PC-3 (cell line): ENCODE results near the gene UBE4B. TPM values are rescaled to one million over a fixed set of nuclear protein-coding genes. Genes with fewer than 3 reads are reported as not detected.

ENCODE experiments used
- ATAC-seq: fragments of 200-7000 bp; cut with Tn5 transposase; 2 replicates; pipeline ENCODE4 v1.9.1; 2020; ENCODE audit warnings: mild to moderate bottlenecking, moderate library complexity
- BruUV-seq: library from RNA; stranded (reverse); fragments of 400-500 nt; replicated peaks from 2 replicates; lab custom pipeline; 2021; lab: Mats Ljungman, UMichigan
- CTCF ChIA-PET: fragments of 300-600 bp; sonication (Branson Sonifier 250); formaldehyde crosslinking; loops from one replicate; lab custom pipeline; 2022; ENCODE audit warnings: antibody characterized with exemption; lab: Charles Lee
- POLR2A ChIA-PET: fragments of 300-600 bp; sonication (Branson Sonifier 250); formaldehyde crosslinking; loops from one replicate; lab custom pipeline; 2022; ENCODE audit warnings: antibody characterized with exemption; ENCODE audit not compliant: unreplicated experiment; lab: Charles Lee
- DNase-seq: peaks from one replicate; pipeline ENCODE4 v3.0.0-alpha.2; 2015
- H2AFZ ChIP-seq: fragments of 300-600 bp; sonication (generic); 2 replicates; pipeline ENCODE4 v1.6.0; 2016; ENCODE audit warnings: antibody characterized with exemption, low read length
- H3F3A ChIP-seq: fragments of 300-600 bp; sonication (generic); one replicate; pipeline ENCODE4 v1.6.0; 2017; ENCODE audit warnings: antibody characterized with exemption, low read length, control low read depth, mild to moderate bottlenecking; ENCODE audit not compliant: unreplicated experiment
- H3K27ac ChIP-seq: fragments of 300-600 bp; sonication (generic); 2 replicates; pipeline ENCODE4 v1.5.1; 2016; ENCODE audit warnings: mild to moderate bottlenecking, low read length
- H3K27me3 ChIP-seq: fragments of 300-600 bp; sonication (generic); 2 replicates; pipeline ENCODE4 v1.6.1; 2016; ENCODE audit warnings: low read length, mixed read lengths
- H3K36me3 ChIP-seq: fragments of 300-600 bp; sonication (generic); 2 replicates; pipeline ENCODE4 v1.6.1; 2016; ENCODE audit warnings: low read depth, mixed run types, low read length, mixed read lengths
- H3K4me1 ChIP-seq: fragments of 300-600 bp; sonication (generic); 2 replicates; pipeline ENCODE4 v1.5.1; 2016; ENCODE audit warnings: low read length; ENCODE audit not compliant: insufficient read depth
- H3K4me2 ChIP-seq: fragments of 300-600 bp; sonication (generic); 2 replicates; pipeline ENCODE4 v1.6.0; 2016; ENCODE audit warnings: low read length
- H3K4me3 ChIP-seq: fragments of 300-600 bp; sonication (generic); 2 replicates; pipeline ENCODE4 v1.5.1; 2016; ENCODE audit warnings: mild to moderate bottlenecking, low read length, mixed read lengths
- H3K79me2 ChIP-seq: fragments of 300-600 bp; sonication (generic); 2 replicates; pipeline ENCODE4 v1.6.1; 2017; ENCODE audit warnings: low read length, mixed read lengths
- H3K9ac ChIP-seq: fragments of 300-600 bp; sonication (generic); 2 replicates; pipeline ENCODE4 v1.6.0; 2016; ENCODE audit warnings: mild to moderate bottlenecking, low read length
- H3K9me2 ChIP-seq: fragments of 300-600 bp; sonication (generic); replicated peaks from 2 replicates; pipeline ENCODE4 v1.6.1; 2016; ENCODE audit warnings: mixed run types, low read length, mixed read lengths
- H3K9me3 ChIP-seq: fragments of 300-600 bp; sonication (generic); 2 replicates; pipeline ENCODE4 v1.6.1; 2016; ENCODE audit warnings: low read length, mixed read lengths
- H4K20me1 ChIP-seq: fragments of 300-600 bp; sonication (generic); 2 replicates; pipeline ENCODE4 v1.6.1; 2016; ENCODE audit warnings: low read length, mixed read lengths
- EZH2 ChIP-seq: fragments of 300-600 bp; sonication (generic); IDR thresholded peaks from one replicate; pipeline ENCODE4 v1.6.1; 2017; ENCODE audit warnings: antibody characterized with exemption, mild to moderate bottlenecking, low read length; ENCODE audit not compliant: unreplicated experiment
- EZH2phosphoT487 ChIP-seq: fragments of 300-600 bp; sonication (generic); IDR thresholded peaks from 2 replicates; pipeline ENCODE4 v1.6.1; 2018; ENCODE audit warnings: mild to moderate bottlenecking, antibody characterized with exemption, low read length, borderline replicate concordance
- intact Hi-C: fragments of 100-400 bp; cut with micrococcal nuclease; formaldehyde crosslinking; loops from 2 replicates; pipeline ENCODE4 v1.9.0; 2023
- microRNA-seq: library from miRNA; unstranded; fragments of <30 nt; microRNA quantifications from one replicate; pipeline ENCODE4 v1.1.0, GENCODE V29; 2020; ENCODE audit not compliant: unreplicated experiment
- total RNA-seq: library from RNA; depleted of rRNA; stranded (reverse); fragments of >200 nt; gene quantifications from 2 replicates; pipeline ENCODE4 v1.2.3, GENCODE V29; 2014; rRNA removed
- TF ChIP-seq, protein P1 (sequence below): fragments of 300-600 bp; sonication (generic); conservative IDR thresholded peaks from 2 replicates; pipeline ENCODE4 v1.5.1; 2017; ENCODE audit warnings: antibody characterized with exemption, low read depth, mild to moderate bottlenecking, low read length

UBE4B gene
- total RNA-seq, 1 experiment from 2014 or later, result 37.9 TPM

DNA sequence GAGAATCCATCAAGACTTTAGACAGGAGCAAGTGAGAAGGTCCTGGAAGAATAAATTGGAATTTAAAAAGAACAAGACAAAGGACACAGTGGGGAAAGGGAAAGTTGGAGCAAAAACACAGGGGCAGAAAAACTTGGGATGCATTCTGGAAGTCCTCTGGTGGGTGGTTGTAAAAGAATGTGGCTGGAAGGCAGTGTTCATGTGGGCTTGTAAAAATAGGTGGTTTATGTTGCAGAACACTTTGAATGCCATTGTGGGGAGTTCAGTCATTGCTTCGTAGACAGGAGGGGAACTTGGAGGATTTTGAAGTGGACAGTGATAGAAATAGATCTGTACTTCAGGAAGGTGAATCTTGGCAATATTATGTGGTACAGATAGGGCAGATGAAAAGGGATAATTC is 192.8 kb downstream of the UBE4B start:
- no peak for ATAC-seq
- no peaks in the 10 kb centered on the region for H3K27me3 ChIP-seq
- no TSS peak for BruUV-seq
- intact Hi-C loops, result no loop called here
- TF ChIP-seq EZH2phosphoT487 (no peak), EZH2 (no peak)
- TF ChIP-seq, protein P1, sequence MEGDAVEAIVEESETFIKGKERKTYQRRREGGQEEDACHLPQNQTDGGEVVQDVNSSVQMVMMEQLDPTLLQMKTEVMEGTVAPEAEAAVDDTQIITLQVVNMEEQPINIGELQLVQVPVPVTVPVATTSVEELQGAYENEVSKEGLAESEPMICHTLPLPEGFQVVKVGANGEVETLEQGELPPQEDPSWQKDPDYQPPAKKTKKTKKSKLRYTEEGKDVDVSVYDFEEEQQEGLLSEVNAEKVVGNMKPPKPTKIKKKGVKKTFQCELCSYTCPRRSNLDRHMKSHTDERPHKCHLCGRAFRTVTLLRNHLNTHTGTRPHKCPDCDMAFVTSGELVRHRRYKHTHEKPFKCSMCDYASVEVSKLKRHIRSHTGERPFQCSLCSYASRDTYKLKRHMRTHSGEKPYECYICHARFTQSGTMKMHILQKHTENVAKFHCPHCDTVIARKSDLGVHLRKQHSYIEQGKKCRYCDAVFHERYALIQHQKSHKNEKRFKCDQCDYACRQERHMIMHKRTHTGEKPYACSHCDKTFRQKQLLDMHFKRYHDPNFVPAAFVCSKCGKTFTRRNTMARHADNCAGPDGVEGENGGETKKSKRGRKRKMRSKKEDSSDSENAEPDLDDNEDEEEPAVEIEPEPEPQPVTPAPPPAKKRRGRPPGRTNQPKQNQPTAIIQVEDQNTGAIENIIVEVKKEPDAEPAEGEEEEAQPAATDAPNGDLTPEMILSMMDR, result no peak
- ChIA-PET CTCF (no interaction called here), POLR2A (no interaction called here)
- H3K36me3 ChIP-seq, result no peaks in the 10 kb centered on the region
- no peak for DNase-seq
- H3K9me2 ChIP-seq, result no peaks in the 10 kb centered on the region
- no peaks in the 10 kb centered on the region for H3F3A ChIP-seq
- H3K4me3 ChIP-seq, result no peak overlapping the region
- peaks cover 99% of the 10 kb centered on the region for H3K79me2 ChIP-seq
- H3K9me3 ChIP-seq, result no peaks in the 10 kb centered on the region
- H3K4me1 ChIP-seq, result no peaks in the 10 kb centered on the region
- H3K4me2 ChIP-seq, result no peak overlapping the region
- H3K9ac ChIP-seq, result no peak overlapping the region
- peaks cover 27% of the 10 kb centered on the region for H4K20me1 ChIP-seq
- no peak overlapping the region for H2AFZ ChIP-seq
- no peak overlapping the region for H3K27ac ChIP-seq

- ATAC-seq (no peak), DNase-seq (no peak)
- Histone ChIP-seq H3K27ac (no peak overlapping the region), H3K9me3 (no peaks in the 10 kb centered on the region), H3K4me1 (no peaks in the 10 kb centered on the region), H3K4me2 (no peak overlapping the region), H3K27me3 (no peaks in the 10 kb centered on the region), H3K4me3 (no peak overlapping the region), H3K79me2 (peaks cover 83% of the 10 kb centered on the region), H4K20me1 (peaks cover 41% of the 10 kb centered on the region), H3K9me2 (no peaks in the 10 kb centered on the region), H2AFZ (no peak overlapping the region), H3F3A (no peaks in the 10 kb centered on the region), H3K36me3 (no peaks in the 10 kb centered on the region; the same call in 1 of the 2 replicates), H3K9ac (no peak overlapping the region)
- TF ChIP-seq, protein P1, result no peak
- TF ChIP-seq EZH2 (no peak), EZH2phosphoT487 (no peak)
- no TSS peak for BruUV-seq
- CTCF ChIA-PET, result no interaction called here
- intact Hi-C loops, result no loop called here
- POLR2A ChIA-PET, result no interaction called here
Measured at GRCh38 chr1:10228528-10228927, 195.8 kb downstream of the UBE4B start.

- POLR2A ChIA-PET, result no interaction called here
- H4K20me1 ChIP-seq, result peaks cover 34% of the 10 kb centered on the region
Measured at GRCh38 chr1:10229903-10230302, 197.1 kb downstream of the UBE4B start.

More at GRCh38 chr1:10229903-10230302, 197.1 kb downstream of the UBE4B start:
- TF ChIP-seq EZH2, result no peak
- CTCF ChIA-PET, result no interaction called here
- ATAC-seq (no peak), DNase-seq (no peak)
- no TSS peak for BruUV-seq
- H3K4me3 ChIP-seq, result no peak overlapping the region
- no peaks in the 10 kb centered on the region for H3K27me3 ChIP-seq
- no peak overlapping the region for H3K27ac ChIP-seq
- H2AFZ ChIP-seq, result no peak overlapping the region
- no peaks in the 10 kb centered on the region; the same call in 1 of the 2 replicates for H3K36me3 ChIP-seq
- no peaks in the 10 kb centered on the region for H3K4me1 ChIP-seq
- intact Hi-C loops, result no loop called here
- H3K9me3 ChIP-seq, result no peaks in the 10 kb centered on the region
- H3K9ac ChIP-seq, result no peak overlapping the region
- no peak overlapping the region for H3K4me2 ChIP-seq
- peaks cover 70% of the 10 kb centered on the region for H3K79me2 ChIP-seq
- no peaks in the 10 kb centered on the region for H3K9me2 ChIP-seq
- no peaks in the 10 kb centered on the region for H3F3A ChIP-seq

Small RNA genes within 50 kb of the gene (microRNA-seq; reads per million reads assigned to microRNA genes)
- gene MIR1273D, result not detected

Other genes with a start within 250 kb of the UBE4B start
- gene CLSTN1, start 209.0 kb upstream of the UBE4B start, total RNA-seq, result 98.3 and 117 TPM in 2 replicates
- gene CTNNBIP1, start 122.7 kb upstream of the UBE4B start, total RNA-seq, result 78.1 and 102 TPM in 2 replicates
- gene LZIC, start 89.6 kb upstream of the UBE4B start, total RNA-seq, result 27.2 and 32.5 TPM in 2 replicates
- gene NMNAT1, start 89.5 kb upstream of the UBE4B start, total RNA-seq, result 4.6 and 7.3 TPM in 2 replicates
- 6.0 and 7.5 TPM in 2 replicates for gene RBP7, start 35.7 kb upstream of the UBE4B start, total RNA-seq
- 21.4 and 24.2 TPM in 2 replicates for gene KIF1B, start 177.6 kb downstream of the UBE4B start, total RNA-seq